8988T (cell line): ENCODE data around the gene APIP.

Source experiments
- DNase-seq: peaks from one replicate; pipeline ENCODE4 v3.0.0; 2011

The APIP gene

GRCh38 chr11:34836958-34837856, 79.0 kb downstream of the APIP start:
- DNase-seq, result no peak

DNA sequence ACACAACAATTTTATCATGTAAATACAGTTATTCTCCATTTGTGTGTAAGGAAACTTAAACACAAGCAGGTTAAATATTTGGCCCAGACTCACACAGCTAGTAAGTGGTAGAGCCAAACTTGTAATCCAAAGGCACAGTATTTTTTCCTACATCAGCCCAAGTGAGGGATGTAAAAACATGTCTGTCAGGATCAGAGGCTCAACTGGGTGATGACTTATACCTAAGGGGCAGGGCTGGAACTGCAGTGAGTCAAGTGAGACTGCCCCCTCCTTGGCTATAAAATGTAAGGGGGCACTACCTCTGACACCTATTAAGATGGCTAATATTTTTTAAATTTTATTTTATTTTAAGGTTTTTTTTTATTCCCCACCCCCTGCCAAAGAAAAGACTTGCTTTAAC, 82.6 kb downstream of the APIP start:
- no peak for DNase-seq
